H9 (cell line): ENCODE data around the gene LRRC7. TPM values are rescaled to one million over a fixed set of nuclear protein-coding genes. Genes with fewer than 3 reads are reported as not detected.

Experiments used
- DNase-seq: peaks from one replicate; pipeline ENCODE4 v3.0.0-alpha.2; 2017
- H2AFZ ChIP-seq: one replicate; pipeline ENCODE4 v1.6.1; 2013; ENCODE audit warnings: mild to moderate bottlenecking, low read length, control low read depth, moderate library complexity
- H2AK5ac ChIP-seq: 2 replicates; pipeline ENCODE4 v1.6.1; 2013; ENCODE audit warnings: low read length, control low read depth, mixed read lengths; ENCODE audit not compliant: insufficient read length
- H2BK120ac ChIP-seq: one replicate; pipeline ENCODE4 v1.6.1; 2013; ENCODE audit warnings: low read depth, mild to moderate bottlenecking, low read length, control low read depth, inconsistent platforms; ENCODE audit not compliant: poor library complexity, severe bottlenecking
- H2BK12ac ChIP-seq: 2 replicates; pipeline ENCODE4 v1.6.1; 2013; ENCODE audit warnings: low read length, control low read depth, mixed read lengths, low read depth; ENCODE audit not compliant: insufficient read length
- H2BK15ac ChIP-seq: 2 replicates; pipeline ENCODE4 v1.6.1; 2013; ENCODE audit warnings: low read depth, low read length, control low read depth
- H2BK20ac ChIP-seq: one replicate; pipeline ENCODE4 v1.6.1; 2013; ENCODE audit warnings: low read depth, mild to moderate bottlenecking, low read length, control low read depth, inconsistent platforms; ENCODE audit not compliant: poor library complexity, severe bottlenecking
- H2BK5ac ChIP-seq: 2 replicates; pipeline ENCODE4 v1.6.1; 2013; ENCODE audit warnings: low read length, control low read depth, mixed read lengths; ENCODE audit not compliant: insufficient read length
- H3K14ac ChIP-seq: 2 replicates; pipeline ENCODE4 v1.6.1; 2013; ENCODE audit warnings: low read length, control low read depth; ENCODE audit not compliant: insufficient read depth
- H3K18ac ChIP-seq: 2 replicates; pipeline ENCODE4 v1.6.1; 2013; ENCODE audit warnings: low read depth, mild to moderate bottlenecking, mixed read lengths, low read length, control low read depth; ENCODE audit not compliant: insufficient read length
- H3K23ac ChIP-seq: 2 replicates; pipeline ENCODE4 v1.6.1; 2013; ENCODE audit warnings: low read length, control low read depth, mixed read lengths, low read depth; ENCODE audit not compliant: insufficient read length
- H3K23me2 ChIP-seq: 2 replicates; pipeline ENCODE4 v1.6.1; 2013; ENCODE audit warnings: low read depth, mild to moderate bottlenecking, mixed read lengths, low read length, control low read depth; ENCODE audit not compliant: insufficient read length, poor library complexity, severe bottlenecking
- H3K27ac ChIP-seq: 2 replicates; pipeline ENCODE4 v1.5.1; 2013; ENCODE audit warnings: low read length, control low read depth, mixed read lengths, low read depth; ENCODE audit not compliant: insufficient read length
- H3K27me3 ChIP-seq: 2 replicates; pipeline ENCODE4 v1.6.1; 2013; ENCODE audit warnings: low read length, control low read depth, inconsistent platforms; ENCODE audit not compliant: insufficient read depth
- H3K4ac ChIP-seq: 2 replicates; pipeline ENCODE4 v1.6.1; 2013; ENCODE audit warnings: low read depth, mild to moderate bottlenecking, control low read depth, inconsistent platforms, low read length, moderate library complexity
- H3K4me1 ChIP-seq: 2 replicates; pipeline ENCODE4 v1.6.1; 2013; ENCODE audit warnings: low read length, control low read depth, inconsistent platforms; ENCODE audit not compliant: insufficient read depth
- H3K4me2 ChIP-seq: 2 replicates; pipeline ENCODE4 v1.6.1; 2013; ENCODE audit warnings: low read length, control low read depth, mixed read lengths; ENCODE audit not compliant: insufficient read length, insufficient read depth
- H3K56ac ChIP-seq: 2 replicates; pipeline ENCODE4 v1.6.1; 2013; ENCODE audit warnings: low read depth, mild to moderate bottlenecking, mixed read lengths, low read length, control low read depth; ENCODE audit not compliant: insufficient read length
- H3K79me1 ChIP-seq: 2 replicates; pipeline ENCODE4 v1.6.1; 2013; ENCODE audit warnings: low read depth, mild to moderate bottlenecking, moderate library complexity, low read length, control low read depth, inconsistent platforms; ENCODE audit not compliant: insufficient read depth, poor library complexity, severe bottlenecking
- H3K79me2 ChIP-seq: 2 replicates; pipeline ENCODE4 v1.6.1; 2013; ENCODE audit warnings: low read length, control low read depth, inconsistent platforms; ENCODE audit not compliant: insufficient read depth
- H3K9ac ChIP-seq: 2 replicates; pipeline ENCODE4 v1.6.1; 2013; ENCODE audit warnings: low read length, control low read depth, mixed read lengths; ENCODE audit not compliant: insufficient read length; ENCODE audit errors: extremely low read depth
- H3K9me3 ChIP-seq: one replicate; pipeline ENCODE4 v1.6.1; 2013; ENCODE audit warnings: low read depth, low read length, inconsistent platforms; ENCODE audit not compliant: control insufficient read depth
- H3T11ph ChIP-seq: one replicate; pipeline ENCODE4 v1.6.1; 2013; ENCODE audit warnings: mild to moderate bottlenecking, low read length, control low read depth, inconsistent platforms
- H4K20me1 ChIP-seq: one replicate; pipeline ENCODE4 v1.6.1; 2013; ENCODE audit not compliant: control insufficient read depth, insufficient read length, insufficient read depth
- H4K5ac ChIP-seq: 2 replicates; pipeline ENCODE4 v1.6.1; 2013; ENCODE audit warnings: low read depth, mild to moderate bottlenecking, mixed read lengths, low read length, control low read depth; ENCODE audit not compliant: insufficient read length
- H4K8ac ChIP-seq: replicated peaks from 2 replicates; pipeline ENCODE4 v1.6.1; 2013; ENCODE audit warnings: low read length, control low read depth, mixed read lengths, low read depth; ENCODE audit not compliant: insufficient read length
- H4K91ac ChIP-seq: 2 replicates; pipeline ENCODE4 v1.6.1; 2013; ENCODE audit warnings: low read depth, mild to moderate bottlenecking, moderate library complexity, mixed read lengths, low read length, control low read depth; ENCODE audit not compliant: insufficient read length
- H3K27ac Mint-ChIP-seq, 3 experiments: 2 replicates in 2 of 3; 3 replicates in 1 of 3; pipeline ENCODE4 v1.8.0; 2020 to 2021; ENCODE audit warnings: mixed read lengths in 3 of 3, mild to moderate bottlenecking in 1 of 3, moderate library complexity in 1 of 3
- H3K27me3 Mint-ChIP-seq: 2 replicates; pipeline ENCODE4 v1.8.0; 2021; ENCODE audit warnings: low read depth, mild to moderate bottlenecking, moderate library complexity, mixed read lengths
- H3K36me3 Mint-ChIP-seq, 3 experiments: 2 replicates in 2 of 3; 3 replicates in 1 of 3; pipeline ENCODE4 v1.8.0; 2020 to 2021; ENCODE audit warnings: low read depth in 3 of 3, mixed read lengths in 3 of 3; ENCODE audit not compliant: insufficient read depth in 1 of 3
- H3K4me1 Mint-ChIP-seq, 2 experiments: 2 replicates each; pipeline ENCODE4 v1.8.0; 2020; ENCODE audit warnings: mixed read lengths in 2 of 2
- H3K4me3 Mint-ChIP-seq, 2 experiments: 2 replicates in 1 of 2; 3 replicates in 1 of 2; pipeline ENCODE4 v1.8.0; 2020 to 2021; ENCODE audit warnings: mild to moderate bottlenecking in 2 of 2, mixed read lengths in 2 of 2, moderate library complexity in 1 of 2
- H3K9me3 Mint-ChIP-seq, 2 experiments: 2 replicates in 1 of 2; 3 replicates in 1 of 2; pipeline ENCODE4 v1.8.0; 2020; ENCODE audit warnings: mild to moderate bottlenecking in 2 of 2, mixed read lengths in 2 of 2, moderate library complexity in 1 of 2
- CTCF ChIP-seq: fragments of 200-600 bp; sonication (generic); conservative IDR thresholded peaks from 3 replicates; pipeline ENCODE4 v1.8.0; 2021; ENCODE audit warnings: antibody characterized with exemption, mild to moderate bottlenecking
- WGBS: extraction: QIAGEN DNeasy Blood & Tissue Kit; methylation state at CpG from one replicate; pipeline ENCODE4 v1.1.7; 2013; ENCODE audit warnings: missing lambda C conversion rate, low lambda C conversion rate, mixed read lengths; ENCODE audit not compliant: insufficient read length; ENCODE audit errors: extremely low coverage; 5-methylcytosine and 5-hydroxymethylcytosine counted together
- total RNA-seq: library from RNA; stranded (reverse); gene quantifications from 2 replicates; pipeline ENCODE4 v1.2.1, GENCODE V29; 2021

Gene LRRC7
- total RNA-seq, 1 experiment from 2014 or later, result not detected

GRCh38 chr1:70090141-70090540 lies 522.4 kb downstream of the LRRC7 start:
- Histone ChIP-seq H3K79me1 (no peaks in the 10 kb centered on the region), H3K23ac (no peak overlapping the region), H2BK5ac (no peak overlapping the region), H2AFZ (no peak overlapping the region), H3K56ac (no peak overlapping the region), H3K9me3 (no peaks in the 10 kb centered on the region), H3K18ac (no peak overlapping the region), H4K91ac (no peak overlapping the region), H2BK120ac (no peak overlapping the region), H3K27ac (no peak overlapping the region), H2AK5ac (no peak overlapping the region), H2BK20ac (no peak overlapping the region), H2BK15ac (no peak overlapping the region), H3K14ac (no peak overlapping the region), H3K4me2 (no peak overlapping the region), H3K23me2 (no peaks in the 10 kb centered on the region), H3K79me2 (no peaks in the 10 kb centered on the region), H3K4me1 (no peaks in the 10 kb centered on the region), H4K8ac (no peak overlapping the region), H3T11ph (no peak overlapping the region), H4K5ac (no peak overlapping the region), H2BK12ac (no peak overlapping the region), H3K9ac (no peak overlapping the region), H4K20me1 (no peaks in the 10 kb centered on the region), H3K27me3 (no peaks in the 10 kb centered on the region), H3K4ac (no peak overlapping the region)
- no peak overlapping the region for H3K4me3 Mint-ChIP-seq
- TF ChIP-seq CTCF, result no peak
- no peaks in the 10 kb centered on the region for H3K27me3 Mint-ChIP-seq
- DNase-seq, result no peak
- no peaks in the 10 kb centered on the region for H3K36me3 Mint-ChIP-seq
- WGBS, result no CpG with 5 or more reads among the region's 3 CpGs
- no peaks in the 10 kb centered on the region for H3K9me3 Mint-ChIP-seq
- no peak overlapping the region for H3K27ac Mint-ChIP-seq
- peaks cover 5 to 7% of the 10 kb centered on the region in 2 experiments; a peak in 3 of 4 replicates for H3K4me1 Mint-ChIP-seq
